Common myeloid progenitor, CD34-positive (primary cell): Measurements from ENCODE around the gene PRKCZ.

ENCODE experiments used
- CTCF ChIA-PET: fragments of 350-600 bp; sonication (Branson Sonifier 250); formaldehyde crosslinking; loops from one replicate; lab custom pipeline; 2021; ENCODE audit warnings: antibody characterized with exemption; lab: Charles Lee
- POLR2A ChIA-PET: fragments of 350-600 bp; sonication (Branson Sonifier 250); formaldehyde crosslinking; loops from one replicate; lab custom pipeline; 2021; ENCODE audit warnings: antibody characterized with exemption; lab: Charles Lee
- DNase-seq, 3 donors: peaks; one replicate each; pipeline versions ENCODE4 v3.0.0 to v3.0.0-alpha.2; 2013
- H3K27ac ChIP-seq, 2 experiments: 1 replicate in 1 of 2; 2 replicates in 1 of 2; pipeline ENCODE4 v1.7.0; 2013; ENCODE audit warnings: inconsistent platforms in 2 of 2, low read length in 2 of 2, mild to moderate bottlenecking in 2 of 2, low read depth in 1 of 2, moderate library complexity in 1 of 2; ENCODE audit not compliant: severe bottlenecking in 2 of 2, insufficient read depth in 1 of 2, poor library complexity in 1 of 2
- H3K27me3 ChIP-seq, 5 experiments: replicated peaks in 2 of 5; 1 replicate in 3 of 5; 2 replicates in 2 of 5; pipeline versions ENCODE4 v1.6.1 to v1.7.0; 2013; ENCODE audit warnings: low read length in 4 of 5, mild to moderate bottlenecking in 2 of 5, moderate library complexity in 2 of 5, inconsistent platforms in 1 of 5; ENCODE audit not compliant: insufficient read depth in 5 of 5, control insufficient read depth in 4 of 5
- H3K36me3 ChIP-seq, 4 experiments: 1 replicate in 2 of 4; 2 replicates in 2 of 4; pipeline versions ENCODE4 v1.6.1 to v1.7.0; 2013; ENCODE audit warnings: low read length in 3 of 4, control low read depth in 1 of 4, mild to moderate bottlenecking in 1 of 4; ENCODE audit not compliant: control insufficient read depth in 4 of 4, insufficient read depth in 4 of 4
- H3K4me1 ChIP-seq, 4 experiments: 1 replicate in 3 of 4; 2 replicates in 1 of 4; pipeline versions ENCODE4 v1.6.1 to v1.7.1; 2013; ENCODE audit warnings: low read length in 3 of 4, mild to moderate bottlenecking in 3 of 4, control low read depth in 1 of 4, inconsistent platforms in 1 of 4, moderate library complexity in 1 of 4; ENCODE audit not compliant: control insufficient read depth in 4 of 4, insufficient read depth in 4 of 4; ENCODE audit errors: control extremely low read depth in 1 of 4
- H3K4me3 ChIP-seq, 7 experiments: 1 replicate in 4 of 7; 2 replicates in 3 of 7; pipeline versions ENCODE4 v1.5.1 to v1.7.0; 2013; ENCODE audit warnings: mild to moderate bottlenecking in 7 of 7, low read length in 6 of 7, moderate library complexity in 6 of 7, inconsistent platforms in 2 of 7, low read depth in 2 of 7, control low read depth in 1 of 7; ENCODE audit not compliant: insufficient read depth in 4 of 7, control insufficient read depth in 1 of 7; ENCODE audit errors: extremely low read depth in 1 of 7
- H3K9me3 ChIP-seq, 5 experiments: 1 replicate in 4 of 5; 2 replicates in 1 of 5; pipeline versions ENCODE4 v1.6.1 to v1.7.1; 2013; ENCODE audit warnings: low read length in 4 of 5, mild to moderate bottlenecking in 2 of 5, inconsistent platforms in 1 of 5, low read depth in 1 of 5, moderate library complexity in 1 of 5; ENCODE audit not compliant: control insufficient read depth in 4 of 5, insufficient read depth in 2 of 5; ENCODE audit errors: control extremely low read depth in 1 of 5
- WGBS: methylation state at CpG from one replicate; pipeline ENCODE4 v1.1.5; 2013; ENCODE audit not compliant: insufficient coverage; 5-methylcytosine and 5-hydroxymethylcytosine counted together

Gene PRKCZ

GRCh38 chr1:2100780-2101108, 50.5 kb downstream of the PRKCZ start:
- POLR2A ChIA-PET, result no interaction called here
- CTCF ChIA-PET, result interaction anchor here (1.1 to 1.4 kb wide), 2 partner anchors 12 to 39 kb away, joined by 3 to 4 read pairs; no protein-coding TSS in a partner anchor
- Histone ChIP-seq H3K9me3 (peaks cover 0 to 15% (median 11%) of the 10 kb centered on the region in 5 experiments), H3K27ac (no peak overlapping the region), H3K4me1 (no peaks in the 10 kb centered on the region), H3K36me3 (peaks cover 0 to 23% (median 6%) of the 10 kb centered on the region in 4 experiments), H3K27me3 (no peaks in the 10 kb centered on the region), H3K4me3 (no peak overlapping the region)
- no peak for DNase-seq
- 100% methylated on average over 1 of the region's 4 CpGs for WGBS

- 93% methylated on average over 15 of the region's 16 CpGs for WGBS
- Histone ChIP-seq H3K36me3 (peaks cover 0 to 20% (median 10%) of the 10 kb centered on the region in 4 experiments), H3K27ac (no peak overlapping the region), H3K9me3 (peaks cover 0 to 14% (median 11%) of the 10 kb centered on the region in 5 experiments), H3K27me3 (no peaks in the 10 kb centered on the region), H3K4me1 (no peaks in the 10 kb centered on the region), H3K4me3 (no peak overlapping the region)
- CTCF ChIA-PET, result no interaction called here
- no peak for DNase-seq
- POLR2A ChIA-PET, result no interaction called here
These were observed 51.3 kb downstream of the PRKCZ start for GRCh38 chr1:2101531-2101930.

- Histone ChIP-seq H3K27ac (no peak overlapping the region), H3K27me3 (no peaks in the 10 kb centered on the region), H3K4me3 (no peak overlapping the region), H3K4me1 (no peaks in the 10 kb centered on the region), H3K36me3 (peaks cover 0 to 19% (median 9%) of the 10 kb centered on the region in 4 experiments), H3K9me3 (peaks cover 0 to 10% (median 8%) of the 10 kb centered on the region in 5 experiments)
- CTCF ChIA-PET, result no interaction called here
- no peak for DNase-seq
- 100% methylated on average over 5 of the region's 8 CpGs for WGBS
- POLR2A ChIA-PET, result no interaction called here
These were observed 51.7 kb downstream of the PRKCZ start for GRCh38 chr1:2101946-2102345.

- H3K4me1 ChIP-seq, result no peaks in the 10 kb centered on the region
These were observed 52.5 kb downstream of the PRKCZ start for GRCh38 chr1:2102753-2103152.

GRCh38 chr1:2103266-2103900, 53.2 kb downstream of the PRKCZ start:
- Histone ChIP-seq H3K36me3 (peaks cover 0 to 17% (median 6%) of the 10 kb centered on the region in 4 experiments), H3K4me3 (no peak overlapping the region), H3K4me1 (no peaks in the 10 kb centered on the region), H3K27ac (no peak overlapping the region), H3K9me3 (no peaks in the 10 kb centered on the region), H3K27me3 (no peaks in the 10 kb centered on the region)
- CTCF ChIA-PET, result no interaction called here
- no peak for DNase-seq
- WGBS, result 97% methylated on average over 14 of the region's 25 CpGs
- POLR2A ChIA-PET, result no interaction called here

More at GRCh38 chr1:2102753-2103152, 52.5 kb downstream of the PRKCZ start:
- DNase-seq, result no peak
- WGBS, result 94% methylated on average over 9 of the region's 12 CpGs
- Histone ChIP-seq H3K27ac (no peak overlapping the region), H3K36me3 (peaks cover 0 to 18% (median 9%) of the 10 kb centered on the region in 4 experiments), H3K27me3 (no peaks in the 10 kb centered on the region), H3K4me3 (no peak overlapping the region), H3K9me3 (peaks cover 0 to 3% (median under 1%) of the 10 kb centered on the region in 5 experiments)
- ChIA-PET CTCF (no interaction called here), POLR2A (no interaction called here)

- H3K36me3 ChIP-seq, result peaks cover 0 to 15% (median 6%) of the 10 kb centered on the region in 4 experiments
- no peaks in the 10 kb centered on the region for H3K27me3 ChIP-seq
- no peaks in the 10 kb centered on the region for H3K4me1 ChIP-seq
- POLR2A ChIA-PET, result interaction anchor here (0.6 kb wide), 1 partner anchor 39 kb away, joined by 3 read pairs; no protein-coding TSS in a partner anchor
- DNase-seq, result no peak
- H3K9me3 ChIP-seq, result no peaks in the 10 kb centered on the region
- CTCF ChIA-PET, result no interaction called here
- H3K4me3 ChIP-seq, result no peak overlapping the region
- WGBS, result 88% methylated on average over 20 of the region's 22 CpGs
- no peak overlapping the region for H3K27ac ChIP-seq
These were observed 53.8 kb downstream of the PRKCZ start for GRCh38 chr1:2103901-2104590.
